Lung (tissue), 12 donors: Measurements from ENCODE around the gene CXorf38. TPM values are rescaled to one million over a fixed set of nuclear protein-coding genes. Genes with fewer than 3 reads are reported as not detected.

Experiments used
- ATAC-seq: fragments of 200-7000 bp; cut with Tn5 transposase; one replicate; pipeline ENCODE4 v1.9.1; 2020; ENCODE audit warnings: moderate number of reproducible peaks; ENCODE audit not compliant: insufficient read depth, low FRiP score
- DNase-seq, 3 donors: peaks; one replicate each; pipeline ENCODE4 v3.0.0-alpha.2; 2013 to 2017
- H3K27ac ChIP-seq, 2 donors: one replicate each; pipeline ENCODE4 v1.5.1; 2013; ENCODE audit warnings: mild to moderate bottlenecking in 2 of 2, moderate library complexity in 2 of 2, control low read depth in 1 of 2, inconsistent platforms in 1 of 2, low read depth in 1 of 2, low read length in 1 of 2
- H3K27me3 ChIP-seq, 3 donors: one replicate each; pipeline ENCODE4 v1.5.1; 2013; ENCODE audit warnings: low read length in 2 of 3; ENCODE audit not compliant: control insufficient read depth in 3 of 3, insufficient read depth in 3 of 3
- H3K36me3 ChIP-seq, 4 donors: one replicate each; pipeline ENCODE4 v1.5.1; 2013; ENCODE audit warnings: low read length in 4 of 4, mild to moderate bottlenecking in 1 of 4, moderate library complexity in 1 of 4; ENCODE audit not compliant: control insufficient read depth in 4 of 4, insufficient read depth in 4 of 4
- H3K4me1 ChIP-seq, 5 donors: one replicate each; pipeline ENCODE4 v1.5.1; 2013; ENCODE audit warnings: low read length in 5 of 5, mild to moderate bottlenecking in 2 of 5, moderate library complexity in 1 of 5; ENCODE audit not compliant: control insufficient read depth in 5 of 5, insufficient read depth in 5 of 5
- H3K4me3 ChIP-seq: one replicate; pipeline ENCODE4 v1.5.1; 2013; ENCODE audit warnings: mild to moderate bottlenecking, control low read depth, moderate library complexity
- H3K9ac ChIP-seq, 2 donors: one replicate each; pipeline ENCODE4 v1.5.1; 2013; ENCODE audit warnings: low read length in 2 of 2, control low read depth in 1 of 2; ENCODE audit not compliant: insufficient read depth in 1 of 2
- H3K9me3 ChIP-seq, 4 donors: one replicate each; pipeline ENCODE4 v1.5.1; 2013; ENCODE audit warnings: low read length in 3 of 4, mild to moderate bottlenecking in 1 of 4, moderate library complexity in 1 of 4; ENCODE audit not compliant: control insufficient read depth in 4 of 4, insufficient read depth in 3 of 4
- CTCF ChIP-seq: IDR thresholded peaks from 2 replicates; pipeline ENCODE4 v1.5.1; 2012; ENCODE audit warnings: mild to moderate bottlenecking; ENCODE audit errors: control extremely low read depth, extremely low read depth
- WGBS, 2 donors: extraction: QIAGEN DNeasy Blood & Tissue Kit; methylation state at CpG; one replicate each; pipeline ENCODE4 v1.1.7; 2013; 5-methylcytosine and 5-hydroxymethylcytosine counted together
- polyA plus RNA-seq, 2 donors: library from polyadenylated mRNA; stranded (reverse); fragments of 200-250 nt; gene quantifications; one replicate each; pipeline ENCODE4 v1.2.1, GENCODE V29; 2013
- total RNA-seq, 2 donors: library from RNA; depleted of rRNA in 1 of 2; stranded (reverse); fragments of >200 nt in 1 of 2; gene quantifications; one replicate each; pipeline ENCODE4 v1.2.1, GENCODE V29; 2014 to 2021
- donor health status: control.
- donor health status: control.
- donor health status: Bipolar disorder and iron deficiency.
- donor health status: healthy.
- donor health status: DM: yes; HTN: yes; CAD: no.

CXorf38 gene
- total and polyA plus RNA-seq, 4 donors, result 8.2 to 17.8 (median 16.1) TPM

GRCh38 chrX:40646489-40647306 is 663 bp downstream of the CXorf38 start:
- ATAC-seq, result no peak
- TF ChIP-seq CTCF, result no peak
- Histone ChIP-seq H3K27ac (peak overlapping the region; percentile 87 to 91), H3K4me1 (peaks cover 0 to 14% (median 4%) of the 10 kb centered on the region in 5 donors), H3K27me3 (peaks cover 0 to 25% (median 14%) of the 10 kb centered on the region in 3 donors), H3K9me3 (no peaks in the 10 kb centered on the region), H3K4me3 (peak overlapping the region; percentile 95), H3K9ac (peak overlapping the region; percentile 50 to 68), H3K36me3 (no peaks in the 10 kb centered on the region)
- WGBS, 2 donors, result 1 to 7% methylated on average over 25 to 33 of the region's 33 CpGs
- peak; percentile 20 for DNase-seq

- ATAC-seq (peak; percentile 19), DNase-seq (peak; percentile 65 to 87 (median 83))
- no peaks in the 10 kb centered on the region for H3K9me3 ChIP-seq
- H3K36me3 ChIP-seq, result peaks cover 0 to under 1% (median 0%) of the 10 kb centered on the region in 4 donors
- TF ChIP-seq CTCF, result no peak
- H3K27ac ChIP-seq, result peak overlapping the region; percentile 83 to 89
- 0 to 16% methylated on average over 4 of the region's 4 CpGs for WGBS, 2 donors
- peaks cover 0 to 23% (median 10%) of the 10 kb centered on the region in 3 donors for H3K27me3 ChIP-seq
- peaks cover 0 to 14% (median 4%) of the 10 kb centered on the region in 5 donors for H3K4me1 ChIP-seq
- peak overlapping the region in 1 of 2 donors; percentile 26 for H3K9ac ChIP-seq
- peak overlapping the region; percentile 7 for H3K4me3 ChIP-seq
Observed at GRCh38 chrX:40644821-40645358, 2.5 kb downstream of the CXorf38 start.

GRCh38 chrX:40644176-40644575 is 3.2 kb downstream of the CXorf38 start:
- DNase-seq (peak in 2 of 3 donors; percentile 19 to 35), ATAC-seq (no peak)
- H3K4me3 ChIP-seq, result no peak overlapping the region
- H3K27ac ChIP-seq, result no peak overlapping the region
- peak overlapping the region in 1 of 2 donors; percentile 26 for H3K9ac ChIP-seq
- H3K27me3 ChIP-seq, result peaks cover 0 to 21% (median 7%) of the 10 kb centered on the region in 3 donors
- 10 to 46% methylated on average over 5 of the region's 5 CpGs for WGBS, 2 donors
- peaks cover 0 to 14% (median 4%) of the 10 kb centered on the region in 5 donors for H3K4me1 ChIP-seq
- no peak for TF ChIP-seq CTCF
- peaks cover 0 to 5% (median 2%) of the 10 kb centered on the region in 4 donors for H3K36me3 ChIP-seq
- H3K9me3 ChIP-seq, result no peaks in the 10 kb centered on the region
